Stomach (tissue), 4 donors: ENCODE results near the gene CREB5.

Experiments
- EP300 ChIP-seq: sonication (generic); formaldehyde crosslinking; IDR thresholded peaks from one replicate; pipeline ENCODE4 v1.6.1; 2017; ENCODE audit warnings: antibody characterized with exemption
- POLR2A ChIP-seq, 4 donors: fragments of 450-650 bp; IDR thresholded peaks; one replicate each; pipeline ENCODE4 v1.6.1; 2016; ENCODE audit warnings: antibody characterized with exemption in 4 of 4, control low read depth in 2 of 4, mild to moderate bottlenecking in 1 of 4, moderate library complexity in 1 of 4
- POLR2AphosphoS5 ChIP-seq, 3 donors: sonication (generic); formaldehyde crosslinking; IDR thresholded peaks; one replicate each; pipeline ENCODE4 v1.6.1; 2016; ENCODE audit warnings: antibody characterized with exemption in 3 of 3
- TF ChIP-seq, protein P1 (sequence below), 7 experiments: fragments of 450-650 bp in 4 of 7; fragments of 200-600 bp in 3 of 7; sonication (generic) in 3 of 7; IDR thresholded peaks; one replicate each; pipeline ENCODE4 v1.5.1; 2016 to 2019; ENCODE audit warnings: antibody characterized with exemption in 7 of 7, control low read depth in 2 of 7, mild to moderate bottlenecking in 1 of 7

- TF ChIP-seq EP300 (no peak), POLR2AphosphoS5 (IDR thresholded peaks at IDR 0.05) (no peak), POLR2A (IDR thresholded peaks at IDR 0.05) (no peak)
- TF ChIP-seq, protein P1, sequence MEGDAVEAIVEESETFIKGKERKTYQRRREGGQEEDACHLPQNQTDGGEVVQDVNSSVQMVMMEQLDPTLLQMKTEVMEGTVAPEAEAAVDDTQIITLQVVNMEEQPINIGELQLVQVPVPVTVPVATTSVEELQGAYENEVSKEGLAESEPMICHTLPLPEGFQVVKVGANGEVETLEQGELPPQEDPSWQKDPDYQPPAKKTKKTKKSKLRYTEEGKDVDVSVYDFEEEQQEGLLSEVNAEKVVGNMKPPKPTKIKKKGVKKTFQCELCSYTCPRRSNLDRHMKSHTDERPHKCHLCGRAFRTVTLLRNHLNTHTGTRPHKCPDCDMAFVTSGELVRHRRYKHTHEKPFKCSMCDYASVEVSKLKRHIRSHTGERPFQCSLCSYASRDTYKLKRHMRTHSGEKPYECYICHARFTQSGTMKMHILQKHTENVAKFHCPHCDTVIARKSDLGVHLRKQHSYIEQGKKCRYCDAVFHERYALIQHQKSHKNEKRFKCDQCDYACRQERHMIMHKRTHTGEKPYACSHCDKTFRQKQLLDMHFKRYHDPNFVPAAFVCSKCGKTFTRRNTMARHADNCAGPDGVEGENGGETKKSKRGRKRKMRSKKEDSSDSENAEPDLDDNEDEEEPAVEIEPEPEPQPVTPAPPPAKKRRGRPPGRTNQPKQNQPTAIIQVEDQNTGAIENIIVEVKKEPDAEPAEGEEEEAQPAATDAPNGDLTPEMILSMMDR (IDR thresholded peaks at IDR 0.05): no peak
Observed at GRCh38 chr7:28666154-28666553, 253.8 kb downstream of the CREB5 start.
